Heart right ventricle (tissue), 16 donors: ENCODE measurements around the gene DROSHA. TPM values are rescaled to one million over a fixed set of nuclear protein-coding genes. Genes with fewer than 3 reads are reported as not detected.

Source experiments
- ATAC-seq, 8 donors: fragments of 200-7000 bp; cut with Tn5 transposase; one replicate each; pipeline ENCODE4 v1.9.1; 2020; ENCODE audit warnings: mild to moderate bottlenecking in 8 of 8, moderate library complexity in 8 of 8, moderate number of reproducible peaks in 1 of 8
- DNase-seq, 2 donors: peaks; one replicate each; pipeline ENCODE4 v3.0.0-alpha.2; 2020
- H3K27ac ChIP-seq, 10 donors: fragments of 200-600 bp; sonication (generic) in 2 of 10; one replicate each; pipeline versions ENCODE4 v1.5.0 to v1.8.0; 2020 to 2022; ENCODE audit warnings: mild to moderate bottlenecking in 3 of 10
- H3K27me3 ChIP-seq, 7 donors: fragments of 200-600 bp; one replicate each; pipeline ENCODE4 v1.8.0; 2021 to 2022; ENCODE audit warnings: mild to moderate bottlenecking in 2 of 7
- H3K36me3 ChIP-seq, 9 donors: fragments of 200-600 bp; sonication (generic) in 1 of 9; one replicate each; pipeline versions ENCODE4 v1.5.0 to v1.8.0; 2020 to 2022; ENCODE audit warnings: mild to moderate bottlenecking in 2 of 9
- H3K4me1 ChIP-seq, 9 donors: fragments of 200-600 bp; sonication (generic) in 1 of 9; one replicate each; pipeline versions ENCODE4 v1.5.0 to v1.8.0; 2020 to 2022; ENCODE audit warnings: mild to moderate bottlenecking in 4 of 9
- H3K4me3 ChIP-seq, 10 donors: fragments of 200-600 bp; sonication (generic) in 2 of 10; one replicate each; pipeline versions ENCODE4 v1.5.0 to v1.8.0; 2020 to 2022; ENCODE audit warnings: mild to moderate bottlenecking in 7 of 10, moderate library complexity in 2 of 10
- H3K9me3 ChIP-seq, 11 donors: fragments of 200-600 bp in 10 of 11; sonication (generic) in 2 of 11; one replicate each; pipeline versions ENCODE4 v1.5.0 to v1.8.0; 2013 to 2022; ENCODE audit warnings: mild to moderate bottlenecking in 2 of 11, control low read depth in 1 of 11, moderate library complexity in 1 of 11
- WGBS, 2 donors: extraction: QIAGEN DNeasy Blood & Tissue Kit; methylation state at CpG; one replicate each; pipeline ENCODE4 v1.1.7; 2013; ENCODE audit warnings: inconsistent platforms in 1 of 2; 5-methylcytosine and 5-hydroxymethylcytosine counted together
- intact Hi-C, 10 donors: fragments of 100-400 bp; cut with DNase I; formaldehyde crosslinking; loops; one replicate each; pipeline versions ENCODE4 v1.11.1 to v1.14.2; 2022
- polyA plus RNA-seq, 2 donors: library from polyadenylated mRNA; stranded (reverse); fragments of 200-250 nt; gene quantifications; one replicate each; pipeline ENCODE4 v1.2.3, GENCODE V29; 2013
- total RNA-seq, 10 donors: library from RNA; stranded (reverse); fragmentation: NEBNext Ultra II Directional in 3 of 10; extraction: Animal tissue kit (Norgen Biotek cat#: 25700) in 3 of 10; gene quantifications; one replicate each; pipeline versions ENCODE4 v1.2.1 to v1.2.4, GENCODE V29; 2021 to 2023
- TF ChIP-seq, protein P1 (sequence below), 9 donors: fragments of 200-600 bp; sonication (generic) in 2 of 9; IDR thresholded peaks; one replicate each; pipeline versions ENCODE4 v1.5.0 to v1.8.0; 2021 to 2022; ENCODE audit warnings: antibody characterized with exemption in 9 of 9, mild to moderate bottlenecking in 5 of 9, moderate library complexity in 1 of 9
- donor health status: Arrhythmogenic right ventricular cardiomyopathy.
- donor health status: ischemic (EF 13 %, LVEDD 7.1; RV severe dilation, severe dysfunction).
- donor health status: healthy with polysubstance abuse.
- donor health status: DM: no; HTN: yes; CAD: no.
- donor health status: DM: no; HTN: no; CAD: no.
- donor health status: ischemic (EF 25% LVEDD 6.9; RV normal size, moderate dysfunction).
- donor health status: ischemic (EF 25% LVEDD 5.7; RV mildly dilated, moderate dysfunction).
- donor health status: healthy.
- donor health status: DM: yes; HTN: yes; CAD: no.
- donor health status: Ischemic cardiomyopathy.
- donor health status: ischemic (EF 35%, LVEDD 5.7; RV mildly dilated, moderate dysfunction).
- donor health status: nonischemic (EF 11% LVEDD 7.7; RV severe dilation, severe dysfunction).
- donor health status: DM: yes; HTN: yes; CAD: no.
- donor health status: PGD.
- donor health status: ischemic (EF 29% LVEDD 5.4; RV normal size, mild dysfunction).
- donor health status: nonischemic (EF 23%, LVEDD 6.1; RV moderate dilation, normal function).

The DROSHA gene
- total and polyA plus RNA-seq, 12 donors = 29.8 to 47.6 (median 36.2) TPM

DNA sequence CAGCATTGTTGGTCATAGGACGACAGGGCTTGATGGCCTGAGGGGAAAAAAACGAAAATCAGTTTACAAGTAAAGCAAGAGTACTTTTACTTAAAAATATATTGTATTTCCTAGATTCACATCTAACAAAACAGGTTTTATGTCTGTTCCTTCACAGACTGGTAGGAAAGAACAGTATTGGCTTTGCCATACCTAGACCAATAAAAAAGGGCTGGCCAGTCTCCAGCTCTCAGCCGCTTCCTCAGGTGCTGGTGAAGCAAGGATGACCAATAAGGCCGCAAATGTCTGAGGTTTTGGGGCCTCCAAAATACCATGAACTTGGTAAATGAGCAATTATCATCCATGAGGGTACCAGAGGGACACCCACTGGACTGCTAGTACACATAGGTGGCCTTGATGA is 36.6 kb downstream of the DROSHA start:
- peaks cover 0 to 100% (median 58%) of the 10 kb centered on the region in 9 donors for H3K36me3 ChIP-seq
- WGBS, 2 donors = 97% methylated on average over 4 of the region's 4 CpGs
- TF ChIP-seq, protein P1, sequence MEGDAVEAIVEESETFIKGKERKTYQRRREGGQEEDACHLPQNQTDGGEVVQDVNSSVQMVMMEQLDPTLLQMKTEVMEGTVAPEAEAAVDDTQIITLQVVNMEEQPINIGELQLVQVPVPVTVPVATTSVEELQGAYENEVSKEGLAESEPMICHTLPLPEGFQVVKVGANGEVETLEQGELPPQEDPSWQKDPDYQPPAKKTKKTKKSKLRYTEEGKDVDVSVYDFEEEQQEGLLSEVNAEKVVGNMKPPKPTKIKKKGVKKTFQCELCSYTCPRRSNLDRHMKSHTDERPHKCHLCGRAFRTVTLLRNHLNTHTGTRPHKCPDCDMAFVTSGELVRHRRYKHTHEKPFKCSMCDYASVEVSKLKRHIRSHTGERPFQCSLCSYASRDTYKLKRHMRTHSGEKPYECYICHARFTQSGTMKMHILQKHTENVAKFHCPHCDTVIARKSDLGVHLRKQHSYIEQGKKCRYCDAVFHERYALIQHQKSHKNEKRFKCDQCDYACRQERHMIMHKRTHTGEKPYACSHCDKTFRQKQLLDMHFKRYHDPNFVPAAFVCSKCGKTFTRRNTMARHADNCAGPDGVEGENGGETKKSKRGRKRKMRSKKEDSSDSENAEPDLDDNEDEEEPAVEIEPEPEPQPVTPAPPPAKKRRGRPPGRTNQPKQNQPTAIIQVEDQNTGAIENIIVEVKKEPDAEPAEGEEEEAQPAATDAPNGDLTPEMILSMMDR (IDR thresholded peaks at IDR 0.05) = no peak
- H3K27ac ChIP-seq = no peak overlapping the region
- H3K9me3 ChIP-seq = no peaks in the 10 kb centered on the region
- intact Hi-C loops = no loop called here
- ATAC-seq = no peak
- DNase-seq = no peak
- no peaks in the 10 kb centered on the region for H3K27me3 ChIP-seq
- no peak overlapping the region for H3K4me3 ChIP-seq
- H3K4me1 ChIP-seq = no peaks in the 10 kb centered on the region

DNA sequence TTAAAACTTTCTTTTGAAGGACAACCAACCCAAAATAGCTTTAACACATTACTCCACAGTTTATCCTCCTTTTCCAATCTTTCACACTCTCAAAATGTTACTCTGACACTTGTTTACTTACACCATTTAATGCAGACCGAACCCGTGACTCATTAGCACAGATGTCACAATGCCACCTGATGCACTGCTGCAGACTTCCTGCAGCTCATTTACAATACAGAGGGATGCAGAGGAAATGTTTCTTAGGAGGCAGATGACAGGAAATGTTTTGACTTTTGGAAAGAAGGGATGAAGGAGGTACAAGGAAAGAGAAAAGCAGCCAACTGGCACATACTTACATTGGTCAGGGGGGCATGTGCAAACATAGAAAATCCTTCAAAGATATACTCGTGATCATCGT is 39.0 kb downstream of the DROSHA start:
- Histone ChIP-seq H3K36me3 (peaks cover 0 to 97% (median 54%) of the 10 kb centered on the region in 9 donors), H3K4me3 (no peak overlapping the region), H3K4me1 (no peaks in the 10 kb centered on the region), H3K27ac (no peak overlapping the region), H3K27me3 (no peaks in the 10 kb centered on the region), H3K9me3 (no peaks in the 10 kb centered on the region)
- DNase-seq (no peak), ATAC-seq (no peak)
- WGBS, 2 donors = 75 to 83% methylated on average over 4 of the region's 4 CpGs
- TF ChIP-seq, protein P1 (IDR thresholded peaks at IDR 0.05) = no peak
- intact Hi-C loops = no loop called here

GRCh38 chr5:31487506-31487905 is 44.4 kb downstream of the DROSHA start:
- no peaks in the 10 kb centered on the region for H3K4me1 ChIP-seq
- H3K27ac ChIP-seq = no peak overlapping the region
- H3K9me3 ChIP-seq = no peaks in the 10 kb centered on the region
- intact Hi-C loops = no loop called here
- H3K36me3 ChIP-seq = peaks cover 0 to 100% (median 32%) of the 10 kb centered on the region in 9 donors
- H3K27me3 ChIP-seq = no peaks in the 10 kb centered on the region
- 94 to 99% methylated on average over 2 of the region's 2 CpGs for WGBS, 2 donors
- no peak overlapping the region for H3K4me3 ChIP-seq
- TF ChIP-seq, protein P1 (IDR thresholded peaks at IDR 0.05) = no peak
- ATAC-seq (no peak), DNase-seq (no peak)

DNA sequence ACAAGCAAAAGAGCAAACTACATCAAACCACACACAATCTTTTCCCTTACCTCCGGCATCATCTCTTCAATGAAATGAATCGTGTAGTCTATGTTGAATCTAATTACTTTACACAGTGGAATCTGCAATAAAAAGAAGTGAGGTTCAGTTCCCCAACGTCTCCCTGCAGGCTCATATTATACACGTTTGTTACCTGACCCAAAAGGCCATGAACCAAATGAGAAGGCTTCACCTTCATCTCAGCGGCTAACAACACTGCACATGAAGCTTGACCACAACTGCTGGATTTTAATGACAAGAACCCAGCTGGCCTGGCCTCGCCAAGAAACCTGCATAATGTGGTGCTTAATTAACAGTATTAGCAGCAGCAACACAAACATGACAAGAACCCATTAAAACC is 45.5 kb downstream of the DROSHA start:
- TF ChIP-seq, protein P1 (IDR thresholded peaks at IDR 0.05) = no peak
- Histone ChIP-seq H3K27ac (no peak overlapping the region), H3K36me3 (peaks cover 0 to 100% (median 31%) of the 10 kb centered on the region in 9 donors), H3K4me3 (no peak overlapping the region), H3K27me3 (no peaks in the 10 kb centered on the region), H3K9me3 (no peaks in the 10 kb centered on the region), H3K4me1 (no peaks in the 10 kb centered on the region)
- 93 to 97% methylated on average over 6 of the region's 6 CpGs for WGBS, 2 donors
- DNase-seq = no peak
- intact Hi-C loops = no loop called here
- ATAC-seq = no peak
